HepG2 (cell line): ENCODE measurements around the gene DOCK10. TPM values are rescaled to one million over a fixed set of nuclear protein-coding genes. Genes with fewer than 3 reads are reported as not detected.

Source experiments
- ATAC-seq: fragments of 200-7000 bp; cut with Tn5 transposase; 3 replicates; pipeline ENCODE4 v1.9.1; 2020; ENCODE audit warnings: mild to moderate bottlenecking, moderate library complexity
- BruUV-seq: library from RNA; stranded (reverse); fragments of 400-500 nt; replicated peaks from 2 replicates; lab custom pipeline; 2021; lab: Mats Ljungman, UMichigan
- CTCF ChIA-PET: fragments of 300-600 bp; formaldehyde crosslinking; extraction: SDS; loops from one replicate; lab custom pipeline; 2021; ENCODE audit warnings: low total read pairs, inconsistent platforms, low intra/inter-chr PET ratio; lab: Yijun Ruan, JAX
- POLR2A ChIA-PET: fragments of 350-600 bp; sonication (Branson Sonifier 250); formaldehyde crosslinking; loops from one replicate; lab custom pipeline; 2020; ENCODE audit warnings: antibody characterized with exemption, inconsistent platforms; lab: Yijun Ruan, JAX
- DNase-seq: peaks from one replicate; pipeline ENCODE4 v3.0.0-alpha.2; 2015; ENCODE audit warnings: low spot score
- FAIRE-seq: peaks from 3 replicates; lab custom pipeline; 2011; peaks lifted over from hg19 to GRCh38; lab: Jason Lieb, UNC
- H2AFZ ChIP-seq: one replicate; pipeline ENCODE4 v1.6.1; 2011; ENCODE audit warnings: low read length, inconsistent platforms
- H3K27ac ChIP-seq: fragments of 300-600 bp; 3 replicates; pipeline ENCODE4 v1.8.0; 2011; ENCODE audit warnings: mixed run types, mild to moderate bottlenecking, mixed read lengths, low read length, inconsistent platforms; ENCODE audit not compliant: insufficient read depth; ENCODE audit errors: extremely low read length
- H3K27me3 ChIP-seq, 2 experiments: fragments of 200-600 bp in 1 of 2; 2 replicates in 1 of 2; 3 replicates in 1 of 2; pipeline versions ENCODE4 v1.6.0 to v1.8.0; 2011; ENCODE audit warnings: low read length in 2 of 2, mild to moderate bottlenecking in 2 of 2, moderate library complexity in 2 of 2, inconsistent platforms in 1 of 2; ENCODE audit not compliant: insufficient read depth in 2 of 2, control insufficient read depth in 1 of 2
- H3K36me3 ChIP-seq, 2 experiments: fragments of 200-600 bp in 1 of 2; replicated peaks in 1 of 2; 2 replicates in 1 of 2; 3 replicates in 1 of 2; pipeline versions ENCODE4 v1.5.1 to v1.8.0; 2011; ENCODE audit warnings: low read length in 2 of 2, inconsistent platforms in 1 of 2; ENCODE audit not compliant: insufficient read depth in 2 of 2, control insufficient read depth in 1 of 2
- H3K4me1 ChIP-seq: 2 replicates; pipeline ENCODE4 v1.5.1; 2012; ENCODE audit warnings: low read length, inconsistent platforms; ENCODE audit not compliant: insufficient read depth
- H3K4me2 ChIP-seq: 2 replicates; pipeline ENCODE4 v1.6.0; 2011; ENCODE audit warnings: low read depth, low read length, inconsistent platforms
- H3K4me3 ChIP-seq, 3 experiments: fragments of 200-600 bp in 1 of 3; sonication (generic), shearing (Covaris generic) in 1 of 3; replicated peaks in 1 of 3; 2 replicates each; pipeline ENCODE4 v1.5.1; 2011 to 2016; ENCODE audit warnings: low read length in 3 of 3, inconsistent platforms in 2 of 3, low read depth in 2 of 3, mild to moderate bottlenecking in 2 of 3, control low read depth in 1 of 3, mixed read lengths in 1 of 3; ENCODE audit not compliant: insufficient read depth in 1 of 3
- H3K79me2 ChIP-seq: one replicate; pipeline ENCODE4 v1.6.1; 2011; ENCODE audit warnings: low read length, inconsistent platforms; ENCODE audit not compliant: insufficient read depth
- H3K9ac ChIP-seq: 2 replicates; pipeline ENCODE4 v1.6.0; 2011; ENCODE audit warnings: mild to moderate bottlenecking, low read depth, low read length, inconsistent platforms; ENCODE audit not compliant: insufficient read depth
- H3K9me3 ChIP-seq: 2 replicates; pipeline ENCODE4 v1.5.1; 2012; ENCODE audit warnings: mild to moderate bottlenecking, low read length
- H4K20me1 ChIP-seq: 2 replicates; pipeline ENCODE4 v1.6.0; 2011; ENCODE audit warnings: inconsistent platforms, mild to moderate bottlenecking, low read length, moderate library complexity; ENCODE audit not compliant: insufficient read depth
- ATF7 ChIP-seq, 2 experiments: fragments of 450-650 bp in 1 of 2; sonication (generic) in 1 of 2; formaldehyde crosslinking in 1 of 2; IDR thresholded peaks; 2 replicates each; pipeline versions ENCODE4 v1.4.0 to v1.6.1; 2016 to 2020; ENCODE audit warnings: antibody characterized with exemption in 1 of 2, mild to moderate bottlenecking in 1 of 2, missing genetic modification reagents in 1 of 2
- ATM ChIP-seq: fragments of 450-650 bp; IDR thresholded peaks from 2 replicates; pipeline ENCODE4 v1.7.1; 2017; ENCODE audit warnings: mild to moderate bottlenecking, borderline replicate concordance
- HIVEP1 ChIP-seq: sonication (generic); formaldehyde crosslinking; IDR thresholded peaks from 2 replicates; pipeline ENCODE4 v1.4.0; 2020; ENCODE audit warnings: mild to moderate bottlenecking, missing genetic modification reagents
- MEIS2 ChIP-seq: sonication (generic); formaldehyde crosslinking; IDR thresholded peaks from 2 replicates; pipeline ENCODE4 v1.9.0; 2021; ENCODE audit warnings: mild to moderate bottlenecking, missing genetic modification reagents
- MTF2 ChIP-seq: sonication (generic); formaldehyde crosslinking; IDR thresholded peaks from 2 replicates; pipeline ENCODE4 v1.5.0; 2020; ENCODE audit warnings: missing genetic modification reagents, borderline replicate concordance
- NFRKB ChIP-seq: fragments of 450-650 bp; IDR thresholded peaks from 2 replicates; pipeline ENCODE4 v1.6.1; 2017
- THAP9 ChIP-seq: sonication (generic); formaldehyde crosslinking; IDR thresholded peaks from 2 replicates; pipeline ENCODE4; 2020; ENCODE audit warnings: missing genetic modification reagents, mild to moderate bottlenecking, borderline replicate concordance
- ZNF367 ChIP-seq: sonication (generic); formaldehyde crosslinking; IDR thresholded peaks from 2 replicates; pipeline ENCODE4 v1.4.0; 2020; ENCODE audit warnings: missing genetic modification reagents, borderline replicate concordance
- ZNF441 ChIP-seq: sonication (generic); formaldehyde crosslinking; IDR thresholded peaks from 2 replicates; pipeline ENCODE4 v1.7.0; 2021; ENCODE audit warnings: missing genetic modification reagents, borderline replicate concordance
- WGBS: methylation state at CpG from one replicate; pipeline ENCODE4 v1.1.6; 2017; ENCODE audit warnings: low lambda C conversion rate; 5-methylcytosine and 5-hydroxymethylcytosine counted together
- in situ Hi-C: cut with HindIII; loops from 2 replicates; pipeline ENCODE4 v1.10.0; 2017; ENCODE audit warnings: low pct_unique_long_range_greater_than_20kb; ENCODE audit not compliant: extremely low pct_ligation_motif_present
- intact Hi-C: fragments of 100-400 bp; cut with micrococcal nuclease; formaldehyde crosslinking; loops from one replicate; pipeline ENCODE4 v1.10.0; 2022; ENCODE audit not compliant: unreplicated experiment
- polyA plus RNA-seq, 8 experiments: library from polyadenylated mRNA; depleted of rRNA in 3 of 8; stranded (reverse) in 7 of 8; unstranded in 1 of 8; fragments of >200 nt; fragmentation: Illumina TruSeq in 4 of 8; extraction: Trizol in 4 of 8; gene quantifications; 2 replicates each; pipeline versions ENCODE4 v1.2.1 to v1.2.3, GENCODE V29; 2011 to 2016; ENCODE audit warnings: low read depth in 4 of 8, missing spikeins in 1 of 8, mixed read lengths in 1 of 8; ENCODE audit not compliant: insufficient read depth in 1 of 8
- total RNA-seq, 5 experiments: library from RNA; depleted of rRNA; stranded (reverse); fragments of >200 nt; fragmentation: Illumina TruSeq; extraction: Trizol; gene quantifications; 2 replicates each; pipeline ENCODE4 v1.2.3, GENCODE V29; 2016; ENCODE audit warnings: low read depth in 1 of 5
- TF ChIP-seq, protein P1 (sequence below): IDR thresholded peaks from 2 replicates; pipeline ENCODE4 v1.6.1; 2018; ENCODE audit warnings: missing genetic modification reagents

DOCK10 gene
- total and polyA plus RNA-seq, 2 of the 13 experiments (the other 11 are each of a cell fraction or from before 2014, with no cell fraction given) = not detected

DNA sequence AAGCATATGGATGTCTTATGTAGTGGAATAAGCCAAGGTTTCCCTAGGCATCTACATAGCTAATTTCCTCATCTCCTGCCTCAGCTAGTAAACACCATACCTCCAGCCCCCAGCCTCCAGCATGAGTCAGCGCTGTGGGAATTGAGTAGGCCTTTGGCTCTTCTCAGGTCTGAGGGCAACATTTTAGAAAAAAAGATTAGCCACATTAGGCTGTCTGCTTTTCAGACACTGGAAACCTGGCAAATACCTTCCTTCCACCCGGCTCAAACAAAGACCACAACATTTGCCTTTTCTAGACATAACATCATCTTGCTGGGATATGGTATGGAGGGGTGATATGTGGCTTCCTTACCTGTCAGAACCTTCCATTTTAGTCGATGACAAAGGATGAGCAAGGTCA, 320.0 kb downstream of the DOCK10 start:
- H3K4me1 ChIP-seq = 0 out of 2 replicates have a peak, but pooled peaks cover under 1% of the 10 kb centered on the region
- 4% methylated on average over 3 of the region's 3 CpGs for WGBS
- H2AFZ ChIP-seq = no peak overlapping the region
- FAIRE-seq (no peak), ATAC-seq (no peak), DNase-seq (no peak)
- H3K27ac ChIP-seq = no peak overlapping the region
- POLR2A ChIA-PET = no interaction called here
- CTCF ChIA-PET = no interaction called here
- in situ Hi-C loops = no loop called here
- no peak overlapping the region for H3K4me2 ChIP-seq
- H3K4me3 ChIP-seq = no peak overlapping the region
- no peaks in the 10 kb centered on the region; a peak in 1 of 5 replicates for H3K36me3 ChIP-seq
- H3K27me3 ChIP-seq = no peaks in the 10 kb centered on the region
- no peak for TF ChIP-seq ATF7 (IDR thresholded peaks at IDR 0.05)
- TF ChIP-seq ATF7 (CRISPR knock-in tag; IDR thresholded peaks at IDR 0.05) = no peak
- TF ChIP-seq, protein P1, sequence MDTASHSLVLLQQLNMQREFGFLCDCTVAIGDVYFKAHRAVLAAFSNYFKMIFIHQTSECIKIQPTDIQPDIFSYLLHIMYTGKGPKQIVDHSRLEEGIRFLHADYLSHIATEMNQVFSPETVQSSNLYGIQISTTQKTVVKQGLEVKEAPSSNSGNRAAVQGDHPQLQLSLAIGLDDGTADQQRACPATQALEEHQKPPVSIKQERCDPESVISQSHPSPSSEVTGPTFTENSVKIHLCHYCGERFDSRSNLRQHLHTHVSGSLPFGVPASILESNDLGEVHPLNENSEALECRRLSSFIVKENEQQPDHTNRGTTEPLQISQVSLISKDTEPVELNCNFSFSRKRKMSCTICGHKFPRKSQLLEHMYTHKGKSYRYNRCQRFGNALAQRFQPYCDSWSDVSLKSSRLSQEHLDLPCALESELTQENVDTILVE = no peak
- TF ChIP-seq MEIS2 (CRISPR knock-in tag) = no peak
- no peak for TF ChIP-seq HIVEP1 (CRISPR knock-in tag)
- TF ChIP-seq ATM = no peak
- TF ChIP-seq NFRKB = no peak
- TF ChIP-seq MTF2 (CRISPR knock-in tag) = no peak
- TF ChIP-seq ZNF367 (CRISPR knock-in tag) = no peak
- no peak for TF ChIP-seq THAP9 (CRISPR knock-in tag)
- TF ChIP-seq ZNF441 (CRISPR knock-in tag) = no peak
- no peaks in the 10 kb centered on the region for H3K9me3 ChIP-seq
- BruUV-seq = no TSS peak
- H3K9ac ChIP-seq = no peak overlapping the region
- intact Hi-C loops = no loop called here
- H3K79me2 ChIP-seq = no peaks in the 10 kb centered on the region
- no peaks in the 10 kb centered on the region for H4K20me1 ChIP-seq
